Ectodermal cell (in vitro differentiated cells): ENCODE measurements around the gene TARP.

Experiments used
- H3K27ac ChIP-seq: 2 replicates; pipeline ENCODE4 v1.7.0; 2013; ENCODE audit warnings: mild to moderate bottlenecking, low read depth, low read length; ENCODE audit not compliant: insufficient read depth, poor library complexity, severe bottlenecking
- H3K27me3 ChIP-seq: 2 replicates; pipeline ENCODE4 v1.7.0; 2013; ENCODE audit warnings: mild to moderate bottlenecking, low read length; ENCODE audit not compliant: insufficient read depth, control insufficient read depth, poor library complexity, severe bottlenecking
- H3K36me3 ChIP-seq: one replicate; pipeline ENCODE4 v1.7.0; 2013; ENCODE audit warnings: low read length; ENCODE audit not compliant: control insufficient read depth, insufficient read depth
- H3K4me1 ChIP-seq: one replicate; pipeline ENCODE4 v1.7.0; 2013; ENCODE audit warnings: low read length; ENCODE audit not compliant: control insufficient read depth, insufficient read depth
- H3K4me3 ChIP-seq: 2 replicates; pipeline ENCODE4 v1.7.0; 2013; ENCODE audit warnings: low read depth, low read length, control low read depth; ENCODE audit not compliant: insufficient read depth
- H3K9me3 ChIP-seq: 2 replicates; pipeline ENCODE4 v1.7.0; 2013; ENCODE audit warnings: mild to moderate bottlenecking, low read length, moderate library complexity; ENCODE audit not compliant: control insufficient read depth
- WGBS, 2 experiments: methylation state at CpG; one replicate each; pipeline ENCODE4 v1.1.7; 2013; ENCODE audit warnings: missing lambda C conversion rate in 2 of 2; 5-methylcytosine and 5-hydroxymethylcytosine counted together

The TARP gene

GRCh38 chr7:38224392-38224791 is 49.0 kb downstream of the TARP start:
- Histone ChIP-seq H3K27ac (no peak overlapping the region), H3K36me3 (peaks cover 22% of the 10 kb centered on the region), H3K4me3 (no peak overlapping the region), H3K4me1 (no peaks in the 10 kb centered on the region), H3K9me3 (no peaks in the 10 kb centered on the region), H3K27me3 (no peaks in the 10 kb centered on the region)
- WGBS, 2 experiments, result 95 to 96% methylated on average over 3 to 5 of the region's 5 CpGs

- Histone ChIP-seq H3K9me3 (no peaks in the 10 kb centered on the region), H3K4me3 (no peak overlapping the region), H3K4me1 (no peaks in the 10 kb centered on the region), H3K36me3 (peaks cover 28% of the 10 kb centered on the region), H3K27ac (no peak overlapping the region), H3K27me3 (no peaks in the 10 kb centered on the region)
- WGBS, 2 experiments, result 86 to 97% methylated on average over 1 to 2 of the region's 2 CpGs
Measured at GRCh38 chr7:38223306-38223705, 50.1 kb downstream of the TARP start.

- no peaks in the 10 kb centered on the region for H3K27me3 ChIP-seq
- peaks cover 27% of the 10 kb centered on the region for H3K36me3 ChIP-seq
- no peak overlapping the region for H3K27ac ChIP-seq
- WGBS, 2 experiments, result 90 to 96% methylated on average over 5 of the region's 5 CpGs
- no peak overlapping the region for H3K4me3 ChIP-seq
- H3K4me1 ChIP-seq, result no peaks in the 10 kb centered on the region
- no peaks in the 10 kb centered on the region for H3K9me3 ChIP-seq
Measured at GRCh38 chr7:38222481-38223096, 50.8 kb downstream of the TARP start.

- H3K27me3 ChIP-seq, result no peaks in the 10 kb centered on the region
- no peak overlapping the region for H3K4me3 ChIP-seq
- no peaks in the 10 kb centered on the region for H3K9me3 ChIP-seq
- no peaks in the 10 kb centered on the region for H3K4me1 ChIP-seq
- peaks cover 41% of the 10 kb centered on the region for H3K36me3 ChIP-seq
- no peak overlapping the region for H3K27ac ChIP-seq
- 88 to 99% methylated on average over 3 of the region's 3 CpGs for WGBS, 2 experiments
Measured at GRCh38 chr7:38220452-38220851, 53.0 kb downstream of the TARP start.

GRCh38 chr7:38217672-38218071 is 55.8 kb downstream of the TARP start:
- Histone ChIP-seq H3K4me3 (no peak overlapping the region), H3K9me3 (no peaks in the 10 kb centered on the region), H3K27ac (no peak overlapping the region), H3K4me1 (no peaks in the 10 kb centered on the region), H3K27me3 (no peaks in the 10 kb centered on the region), H3K36me3 (peaks cover 36% of the 10 kb centered on the region)
- WGBS, 2 experiments, result 94 to 100% methylated on average over 2 of the region's 2 CpGs

GRCh38 chr7:38215735-38216670 is 57.4 kb downstream of the TARP start:
- no peak overlapping the region for H3K27ac ChIP-seq
- no peaks in the 10 kb centered on the region for H3K9me3 ChIP-seq
- H3K27me3 ChIP-seq, result no peaks in the 10 kb centered on the region
- no peak overlapping the region for H3K4me3 ChIP-seq
- H3K4me1 ChIP-seq, result no peaks in the 10 kb centered on the region
- 41 to 46% methylated on average over 5 of the region's 5 CpGs for WGBS, 2 experiments
- peaks cover 36% of the 10 kb centered on the region for H3K36me3 ChIP-seq

- Histone ChIP-seq H3K4me3 (no peak overlapping the region), H3K9me3 (no peaks in the 10 kb centered on the region), H3K27me3 (no peaks in the 10 kb centered on the region), H3K27ac (no peak overlapping the region), H3K4me1 (no peaks in the 10 kb centered on the region), H3K36me3 (peaks cover 29% of the 10 kb centered on the region)
- 100% methylated on average over 1 of the region's 1 CpG for WGBS, 2 experiments
Measured at GRCh38 chr7:38215115-38215514, 58.3 kb downstream of the TARP start.

- WGBS, 2 experiments, result 81 to 88% methylated on average over 3 of the region's 3 CpGs
- H3K4me1 ChIP-seq, result no peaks in the 10 kb centered on the region
- H3K27ac ChIP-seq, result no peak overlapping the region
- no peak overlapping the region for H3K4me3 ChIP-seq
- no peaks in the 10 kb centered on the region for H3K9me3 ChIP-seq
- peaks cover 8% of the 10 kb centered on the region for H3K36me3 ChIP-seq
- no peaks in the 10 kb centered on the region for H3K27me3 ChIP-seq
Measured at GRCh38 chr7:38211940-38212339, 61.5 kb downstream of the TARP start.

GRCh38 chr7:38211486-38211885 is 62.0 kb downstream of the TARP start:
- Histone ChIP-seq H3K36me3 (peaks cover 3% of the 10 kb centered on the region), H3K27ac (no peak overlapping the region), H3K4me3 (no peak overlapping the region), H3K27me3 (no peaks in the 10 kb centered on the region), H3K9me3 (no peaks in the 10 kb centered on the region), H3K4me1 (no peaks in the 10 kb centered on the region)
- 92 to 98% methylated on average over 1 of the region's 1 CpG for WGBS, 2 experiments
